Uterus (tissue), 2 donors: ENCODE measurements around the gene CFAP43.

Experiments
- CTCF ChIP-seq, 4 experiments: fragments of 200-600 bp in 2 of 4; fragments of 450-650 bp in 2 of 4; sonication (generic) in 2 of 4; IDR thresholded peaks; one replicate each; pipeline ENCODE4 v1.5.1; 2016 to 2019; ENCODE audit warnings: antibody characterized with exemption in 4 of 4, mild to moderate bottlenecking in 2 of 4, moderate library complexity in 1 of 4
- POLR2A ChIP-seq, 2 donors: fragments of 450-650 bp; IDR thresholded peaks; one replicate each; pipeline ENCODE4 v1.6.1; 2016; ENCODE audit warnings: antibody characterized with exemption in 2 of 2, mild to moderate bottlenecking in 1 of 2, moderate library complexity in 1 of 2

- TF ChIP-seq POLR2A (IDR thresholded peaks at IDR 0.05): no peak
- TF ChIP-seq CTCF (IDR thresholded peaks at IDR 0.05): no peak
Measured at GRCh38 chr10:104246976-104247375, 14.8 kb upstream of the CFAP43 start.
